Endothelial cell (in vitro differentiated cells): ENCODE measurements around the gene CUL1. TPM values are rescaled to one million over a fixed set of nuclear protein-coding genes. Genes with fewer than 3 reads are reported as not detected.

ENCODE experiments used
- DNase-seq: peaks from one replicate; pipeline ENCODE4 v3.0.0; 2021; ENCODE audit warnings: low spot score
- H3K27ac Mint-ChIP-seq: one replicate; pipeline ENCODE4 v1.8.0; 2021; ENCODE audit warnings: mixed read lengths, inconsistent platforms; ENCODE audit not compliant: unreplicated experiment
- H3K27me3 Mint-ChIP-seq: one replicate; pipeline ENCODE4 v1.8.0; 2021; ENCODE audit warnings: mild to moderate bottlenecking, moderate library complexity, mixed read lengths, inconsistent platforms; ENCODE audit not compliant: unreplicated experiment
- H3K36me3 Mint-ChIP-seq: one replicate; pipeline ENCODE4 v1.8.0; 2021; ENCODE audit warnings: mild to moderate bottlenecking, low read depth, mixed read lengths, inconsistent platforms; ENCODE audit not compliant: unreplicated experiment
- H3K4me1 Mint-ChIP-seq: one replicate; pipeline ENCODE4 v1.8.0; 2021; ENCODE audit warnings: mild to moderate bottlenecking, mixed read lengths, inconsistent platforms; ENCODE audit not compliant: unreplicated experiment
- H3K4me3 Mint-ChIP-seq: one replicate; pipeline ENCODE4 v1.8.0; 2021; ENCODE audit warnings: mild to moderate bottlenecking, mixed read lengths, inconsistent platforms; ENCODE audit not compliant: unreplicated experiment
- H3K9me3 Mint-ChIP-seq: one replicate; pipeline ENCODE4 v1.8.0; 2021; ENCODE audit warnings: mixed read lengths, inconsistent platforms; ENCODE audit not compliant: unreplicated experiment
- total RNA-seq: library from RNA; stranded (reverse); fragmentation: NEBNext Ultra II Directional; extraction: Animal tissue kit (Norgen Biotek cat#: 25700); gene quantifications from one replicate; pipeline ENCODE4 v1.2.1, GENCODE V29; 2021; ENCODE audit not compliant: unreplicated experiment
- TF ChIP-seq, protein P1 (sequence below): fragments of 200-600 bp; sonication (generic); IDR thresholded peaks from one replicate; pipeline ENCODE4 v1.5.0; 2021; ENCODE audit warnings: antibody characterized with exemption; ENCODE audit not compliant: unreplicated experiment

Gene CUL1
- total RNA-seq, 1 donor from 2014 or later = 54.5 TPM

DNA sequence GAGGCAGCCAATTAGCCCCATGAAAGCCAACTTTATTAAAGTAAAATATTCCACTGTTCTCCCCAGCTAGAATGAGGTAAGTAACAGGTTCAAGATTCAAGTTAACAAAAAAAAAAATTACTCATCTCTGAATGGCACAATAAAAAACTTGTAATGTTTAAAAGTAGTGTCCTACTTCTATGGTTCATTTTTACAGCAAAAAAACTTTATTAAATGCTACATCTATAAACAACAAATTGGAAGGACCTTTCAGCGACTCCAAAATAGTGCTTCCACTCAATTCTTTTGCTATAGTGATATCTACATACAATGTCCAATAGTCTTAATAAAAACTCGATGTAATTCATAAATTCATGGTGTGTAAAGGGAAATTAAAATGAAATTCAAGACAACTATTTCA lies 126.2 kb downstream of the CUL1 start:
- Mint-ChIP-seq H3K9me3 (no peaks in the 10 kb centered on the region), H3K4me1 (no peaks in the 10 kb centered on the region), H3K36me3 (peaks cover 7% of the 10 kb centered on the region), H3K27ac (no peak overlapping the region), H3K4me3 (no peak overlapping the region), H3K27me3 (no peaks in the 10 kb centered on the region)
- no peak for DNase-seq
- TF ChIP-seq, protein P1, sequence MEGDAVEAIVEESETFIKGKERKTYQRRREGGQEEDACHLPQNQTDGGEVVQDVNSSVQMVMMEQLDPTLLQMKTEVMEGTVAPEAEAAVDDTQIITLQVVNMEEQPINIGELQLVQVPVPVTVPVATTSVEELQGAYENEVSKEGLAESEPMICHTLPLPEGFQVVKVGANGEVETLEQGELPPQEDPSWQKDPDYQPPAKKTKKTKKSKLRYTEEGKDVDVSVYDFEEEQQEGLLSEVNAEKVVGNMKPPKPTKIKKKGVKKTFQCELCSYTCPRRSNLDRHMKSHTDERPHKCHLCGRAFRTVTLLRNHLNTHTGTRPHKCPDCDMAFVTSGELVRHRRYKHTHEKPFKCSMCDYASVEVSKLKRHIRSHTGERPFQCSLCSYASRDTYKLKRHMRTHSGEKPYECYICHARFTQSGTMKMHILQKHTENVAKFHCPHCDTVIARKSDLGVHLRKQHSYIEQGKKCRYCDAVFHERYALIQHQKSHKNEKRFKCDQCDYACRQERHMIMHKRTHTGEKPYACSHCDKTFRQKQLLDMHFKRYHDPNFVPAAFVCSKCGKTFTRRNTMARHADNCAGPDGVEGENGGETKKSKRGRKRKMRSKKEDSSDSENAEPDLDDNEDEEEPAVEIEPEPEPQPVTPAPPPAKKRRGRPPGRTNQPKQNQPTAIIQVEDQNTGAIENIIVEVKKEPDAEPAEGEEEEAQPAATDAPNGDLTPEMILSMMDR = no peak

DNA sequence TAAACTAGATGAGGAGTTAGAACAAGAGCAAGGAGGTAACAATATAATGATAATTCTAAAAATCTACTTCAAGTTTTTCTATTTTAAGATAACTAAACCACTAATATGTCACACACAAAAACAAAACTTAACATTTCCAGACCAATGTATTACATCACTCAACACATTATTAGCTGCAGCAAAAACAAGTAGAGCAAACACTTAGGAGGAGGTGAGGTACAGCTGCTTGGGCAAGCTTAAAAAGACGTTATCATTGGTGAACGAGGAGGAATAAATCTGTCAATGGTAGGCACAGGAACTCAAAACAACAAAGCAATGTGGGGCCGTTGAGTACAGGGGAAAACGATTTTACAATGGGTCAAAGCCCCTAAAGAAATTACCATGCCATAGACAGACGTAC lies 126.6 kb downstream of the CUL1 start:
- no peaks in the 10 kb centered on the region for H3K27me3 Mint-ChIP-seq
- H3K4me3 Mint-ChIP-seq = no peak overlapping the region
- TF ChIP-seq, protein P1 = no peak
- no peaks in the 10 kb centered on the region for H3K9me3 Mint-ChIP-seq
- H3K36me3 Mint-ChIP-seq = peaks cover 7% of the 10 kb centered on the region
- H3K4me1 Mint-ChIP-seq = no peaks in the 10 kb centered on the region
- H3K27ac Mint-ChIP-seq = no peak overlapping the region
- no peak for DNase-seq

DNA sequence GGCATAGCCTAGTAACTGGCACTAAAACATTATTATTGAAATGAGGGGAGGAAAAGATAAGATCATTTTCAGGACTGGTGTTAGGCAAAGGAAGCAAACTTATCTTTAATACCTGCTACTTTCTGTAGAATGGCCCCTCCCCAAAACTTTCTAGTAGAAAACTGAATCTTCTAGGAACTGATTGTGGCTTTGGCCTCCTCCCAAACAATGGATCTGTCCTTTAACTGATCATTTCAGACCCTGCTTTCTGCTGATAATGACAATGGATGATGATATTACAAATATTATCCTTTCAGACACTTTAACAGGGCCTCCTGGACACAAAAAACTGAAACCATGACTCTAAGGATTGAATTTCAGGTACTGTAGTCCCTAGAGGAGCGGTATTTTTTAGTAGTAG lies 130.3 kb downstream of the CUL1 start:
- Mint-ChIP-seq H3K36me3 (peaks cover 3% of the 10 kb centered on the region), H3K4me1 (no peaks in the 10 kb centered on the region), H3K27ac (no peak overlapping the region), H3K27me3 (no peaks in the 10 kb centered on the region), H3K4me3 (no peak overlapping the region), H3K9me3 (no peaks in the 10 kb centered on the region)
- no peak for DNase-seq
- TF ChIP-seq, protein P1 = no peak

DNA sequence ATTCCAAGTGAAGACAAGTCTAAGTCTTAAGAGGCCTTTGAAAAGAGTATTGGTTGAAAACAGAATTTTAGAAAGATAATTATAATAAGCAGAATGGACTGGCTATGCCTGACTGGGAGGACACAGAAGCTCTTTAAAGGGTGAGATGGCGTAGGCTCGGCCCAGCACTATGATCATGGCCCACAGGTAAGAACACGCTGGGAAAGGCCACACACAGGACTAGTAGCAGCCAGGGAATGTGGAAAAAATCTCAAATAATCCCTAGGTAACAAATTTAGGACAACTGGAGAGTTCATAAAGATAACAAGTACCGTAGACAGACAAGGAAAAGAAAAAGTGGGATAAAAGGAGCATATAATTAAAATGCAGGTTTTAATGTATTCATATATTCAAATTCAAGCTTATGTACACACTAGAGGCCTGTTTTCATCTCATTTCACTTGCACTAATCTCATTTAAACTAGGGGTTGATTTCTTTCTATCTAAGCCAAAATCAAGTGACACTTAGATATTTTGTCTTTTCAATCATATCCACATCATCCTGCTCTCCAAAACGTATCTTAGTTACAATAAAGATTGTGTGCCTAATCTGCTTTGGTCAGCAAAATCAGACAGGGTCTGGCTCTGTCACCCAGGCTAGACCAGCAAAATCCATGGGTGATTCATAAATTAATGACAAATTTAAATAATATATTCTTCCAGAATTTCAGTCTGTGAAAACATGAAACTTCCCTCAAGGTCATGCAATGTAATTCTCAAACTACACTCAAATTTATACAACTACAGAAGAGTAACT lies 132.4 kb downstream of the CUL1 start:
- no peak overlapping the region for H3K27ac Mint-ChIP-seq
- DNase-seq = no peak
- peaks cover 3% of the 10 kb centered on the region for H3K36me3 Mint-ChIP-seq
- TF ChIP-seq, protein P1 = no peak
- no peak overlapping the region for H3K4me3 Mint-ChIP-seq
- no peaks in the 10 kb centered on the region for H3K4me1 Mint-ChIP-seq
- no peaks in the 10 kb centered on the region for H3K9me3 Mint-ChIP-seq
- no peaks in the 10 kb centered on the region for H3K27me3 Mint-ChIP-seq

DNA sequence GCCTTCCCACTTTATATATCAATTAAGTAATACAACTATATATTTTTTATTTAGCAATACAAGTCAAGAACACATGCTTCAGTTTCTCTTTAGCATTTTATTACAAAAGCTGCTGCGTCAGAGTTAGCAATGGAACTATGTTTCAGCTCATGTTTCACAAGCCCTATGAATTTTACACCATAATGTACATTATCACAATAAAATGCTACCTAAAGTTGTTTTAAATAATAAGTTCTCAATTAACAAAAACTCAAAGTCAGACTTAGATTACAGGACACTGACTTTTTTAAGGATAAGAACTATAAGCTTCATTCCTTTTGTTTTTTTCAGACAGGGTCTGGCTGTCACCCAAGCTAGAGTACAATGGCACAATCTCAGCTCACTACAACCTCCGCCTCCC lies 133.1 kb downstream of the CUL1 start:
- DNase-seq = no peak
- no peak overlapping the region for H3K27ac Mint-ChIP-seq
- no peaks in the 10 kb centered on the region for H3K27me3 Mint-ChIP-seq
- H3K9me3 Mint-ChIP-seq = no peaks in the 10 kb centered on the region
- peaks cover 3% of the 10 kb centered on the region for H3K36me3 Mint-ChIP-seq
- TF ChIP-seq, protein P1 = no peak
- no peak overlapping the region for H3K4me3 Mint-ChIP-seq
- H3K4me1 Mint-ChIP-seq = peaks cover 4% of the 10 kb centered on the region
